Sigmoid colon (tissue), 7 donors: ENCODE results near the gene MRPL42. TPM values are rescaled to one million over a fixed set of nuclear protein-coding genes. Genes with fewer than 3 reads are reported as not detected.

ENCODE experiments used
- DNase-seq: peaks from one replicate; pipeline ENCODE4 v3.0.0-alpha.2; 2019
- H3K27ac ChIP-seq, 4 donors: fragments of 200-600 bp; sonication (generic); one replicate each; pipeline ENCODE4 v1.5.1; 2016 to 2019; ENCODE audit warnings: mild to moderate bottlenecking in 1 of 4
- H3K27me3 ChIP-seq, 3 donors: fragments of 200-600 bp; sonication (generic); one replicate each; pipeline ENCODE4 v1.5.1; 2019; ENCODE audit warnings: mild to moderate bottlenecking in 1 of 3
- H3K36me3 ChIP-seq, 4 donors: fragments of 200-600 bp; sonication (generic); one replicate each; pipeline ENCODE4 v1.5.1; 2016 to 2019
- H3K4me1 ChIP-seq, 4 donors: fragments of 200-600 bp; sonication (generic); one replicate each; pipeline ENCODE4 v1.5.1; 2017 to 2019
- H3K4me3 ChIP-seq, 4 donors: fragments of 200-600 bp; sonication (generic); one replicate each; pipeline ENCODE4 v1.5.1; 2017 to 2019; ENCODE audit warnings: mild to moderate bottlenecking in 2 of 4, moderate library complexity in 1 of 4
- H3K9me3 ChIP-seq, 4 donors: fragments of 200-600 bp in 3 of 4; sonication (generic) in 3 of 4; one replicate each; pipeline versions ENCODE4 v1.5.1 to v1.6.1; 2013 to 2019
- EP300 ChIP-seq, 4 donors: sonication (generic); formaldehyde crosslinking; IDR thresholded peaks; one replicate each; pipeline ENCODE4 v1.6.1; 2017; ENCODE audit warnings: antibody characterized with exemption in 4 of 4
- POLR2A ChIP-seq, 2 donors: fragments of 450-650 bp; IDR thresholded peaks; one replicate each; pipeline ENCODE4 v1.6.1; 2016; ENCODE audit warnings: antibody characterized with exemption in 2 of 2, mild to moderate bottlenecking in 2 of 2, moderate library complexity in 2 of 2
- POLR2AphosphoS5 ChIP-seq, 4 donors: sonication (generic); formaldehyde crosslinking; IDR thresholded peaks; one replicate each; pipeline ENCODE4 v1.6.1; 2017; ENCODE audit warnings: antibody characterized with exemption in 4 of 4
- WGBS, 2 donors: extraction: QIAGEN DNeasy Blood & Tissue Kit; methylation state at CpG; one replicate each; pipeline ENCODE4 v1.1.7; 2013; 5-methylcytosine and 5-hydroxymethylcytosine counted together
- intact Hi-C: fragments of 100-400 bp; cut with DNase I; formaldehyde crosslinking; loops from one replicate; pipeline ENCODE4 v1.15.1; 2023
- polyA plus RNA-seq, 3 donors: library from polyadenylated mRNA; stranded (reverse); fragments of 200-250 nt; gene quantifications; one replicate each; pipeline ENCODE4 v1.2.3, GENCODE V29; 2013
- total RNA-seq, 4 donors: library from RNA; depleted of rRNA; stranded (reverse); fragments of >200 nt; gene quantifications; one replicate each; pipeline ENCODE4 v1.1.0, GENCODE V29; 2016
- TF ChIP-seq, protein P1 (sequence below), 4 experiments: fragments of 450-650 bp in 3 of 4; fragments of 200-600 bp in 1 of 4; IDR thresholded peaks; one replicate each; pipeline ENCODE4 v1.5.1; 2016 to 2019; ENCODE audit warnings: antibody characterized with exemption in 4 of 4, mild to moderate bottlenecking in 3 of 4, moderate library complexity in 2 of 4
- donor health status: healthy with polysubstance abuse.
- donor health status: Bipolar disorder and iron deficiency.
- donor health status: healthy.

Gene MRPL42
- total RNA-seq (10 to 100 TPM; 37.9 to 51.9 (median 44.2) TPM), polyA plus RNA-seq (10 to 100 TPM; 43.9 to 79.5 (median 54.7) TPM)

DNA sequence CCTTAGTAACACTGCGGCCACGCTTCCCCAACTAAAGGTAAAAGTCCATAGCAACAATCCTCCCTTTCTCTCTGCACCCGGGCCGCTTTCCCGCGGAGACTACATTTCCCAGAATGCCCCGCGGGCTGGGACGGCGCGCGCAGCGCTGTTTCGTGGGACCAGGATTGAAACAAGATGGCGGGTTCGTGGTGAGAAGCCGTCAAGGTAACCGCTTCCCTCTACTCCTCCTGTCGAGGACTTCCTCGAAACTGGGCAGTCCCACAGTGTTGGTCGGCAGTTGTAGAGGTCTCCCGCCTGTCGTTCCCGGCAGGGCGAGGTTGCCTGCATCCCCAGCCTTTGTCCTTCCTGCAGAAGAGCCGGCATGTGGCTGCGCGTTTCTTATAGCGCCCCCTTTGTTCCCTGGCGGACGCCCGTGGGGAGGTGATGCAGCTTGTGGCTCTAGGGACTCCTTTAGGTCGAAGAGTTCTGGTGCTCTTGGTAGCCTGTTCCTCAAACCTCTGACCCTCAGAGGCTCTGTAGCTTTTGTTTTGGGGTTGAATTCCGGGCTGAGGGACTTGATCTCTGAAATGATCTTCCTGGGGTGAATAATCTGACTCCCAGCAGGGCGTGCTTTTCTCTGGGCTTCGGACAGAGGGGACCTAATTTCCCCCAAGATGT is at the start of gene MRPL42:
Gene MRPL42 (plus strand): TSS at position 164 of the 657 bp plus-strand sequence. CDS start 1,772 bp downstream, outside the sequence.
- peak; percentile 93 for DNase-seq
- 0% methylated on average over 36 of the region's 36 CpGs for WGBS, 2 donors
- Histone ChIP-seq H3K9me3 (no peaks in the 10 kb centered on the region), H3K27ac (peak within 1 kb of the TSS; percentile 81 to 90 (median 87)), H3K4me3 (peak within 1 kb of the TSS; percentile 55 to 74 (median 66)), H3K36me3 (peaks cover 0 to 25% (median 0%) of the 10 kb centered on the region in 4 donors), H3K27me3 (no peaks in the 10 kb centered on the region), H3K4me1 (peaks cover 0 to 24% (median 17%) of the 10 kb centered on the region in 4 donors)
- intact Hi-C loops: loop anchor here (1.0 kb wide), 1 partner anchor 25 kb away; no protein-coding TSS in a partner anchor
- peak; percentile 34 to 60 for TF ChIP-seq POLR2A (IDR thresholded peaks at IDR 0.05)
- no peak for TF ChIP-seq EP300 (IDR thresholded peaks at IDR 0.05)
- peak; percentile 72 to 89 (median 81) for TF ChIP-seq POLR2AphosphoS5 (IDR thresholded peaks at IDR 0.05)
- TF ChIP-seq, protein P1, sequence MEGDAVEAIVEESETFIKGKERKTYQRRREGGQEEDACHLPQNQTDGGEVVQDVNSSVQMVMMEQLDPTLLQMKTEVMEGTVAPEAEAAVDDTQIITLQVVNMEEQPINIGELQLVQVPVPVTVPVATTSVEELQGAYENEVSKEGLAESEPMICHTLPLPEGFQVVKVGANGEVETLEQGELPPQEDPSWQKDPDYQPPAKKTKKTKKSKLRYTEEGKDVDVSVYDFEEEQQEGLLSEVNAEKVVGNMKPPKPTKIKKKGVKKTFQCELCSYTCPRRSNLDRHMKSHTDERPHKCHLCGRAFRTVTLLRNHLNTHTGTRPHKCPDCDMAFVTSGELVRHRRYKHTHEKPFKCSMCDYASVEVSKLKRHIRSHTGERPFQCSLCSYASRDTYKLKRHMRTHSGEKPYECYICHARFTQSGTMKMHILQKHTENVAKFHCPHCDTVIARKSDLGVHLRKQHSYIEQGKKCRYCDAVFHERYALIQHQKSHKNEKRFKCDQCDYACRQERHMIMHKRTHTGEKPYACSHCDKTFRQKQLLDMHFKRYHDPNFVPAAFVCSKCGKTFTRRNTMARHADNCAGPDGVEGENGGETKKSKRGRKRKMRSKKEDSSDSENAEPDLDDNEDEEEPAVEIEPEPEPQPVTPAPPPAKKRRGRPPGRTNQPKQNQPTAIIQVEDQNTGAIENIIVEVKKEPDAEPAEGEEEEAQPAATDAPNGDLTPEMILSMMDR (IDR thresholded peaks at IDR 0.05): peak; percentile 51 to 75 (median 65)

DNA sequence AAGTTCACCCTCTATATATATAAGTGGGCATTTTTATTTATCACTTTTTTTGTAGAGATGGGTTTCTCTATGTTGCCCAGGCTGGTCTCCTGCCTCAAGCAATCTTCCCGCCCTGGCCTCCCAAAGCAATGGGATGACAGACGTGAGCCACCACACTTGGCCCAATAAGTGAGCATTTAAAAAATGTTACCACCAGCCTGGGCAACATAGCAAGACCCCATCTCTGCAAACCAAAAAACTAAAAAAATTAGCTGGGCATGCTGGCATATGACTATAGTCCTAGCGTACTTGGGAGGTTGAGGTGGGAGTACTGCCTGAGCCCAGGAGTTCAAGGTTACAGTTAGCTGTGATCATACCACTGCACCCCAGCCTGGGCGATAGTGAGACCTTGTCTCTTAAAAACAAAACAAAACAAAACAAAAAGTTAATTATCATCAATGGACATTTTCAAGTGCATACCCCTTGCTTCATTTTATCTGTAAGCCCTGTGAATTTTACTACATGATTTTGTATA is 49.3 kb upstream of the MRPL42 start:
- no peak for TF ChIP-seq EP300 (IDR thresholded peaks at IDR 0.05)
- no peak for TF ChIP-seq POLR2A (IDR thresholded peaks at IDR 0.05)
- no peak for TF ChIP-seq POLR2AphosphoS5 (IDR thresholded peaks at IDR 0.05)
- TF ChIP-seq, protein P1 (IDR thresholded peaks at IDR 0.05): no peak
- Histone ChIP-seq H3K27ac (no peak overlapping the region), H3K9me3 (no peaks in the 10 kb centered on the region), H3K27me3 (no peaks in the 10 kb centered on the region), H3K36me3 (no peaks in the 10 kb centered on the region), H3K4me1 (peaks cover 0 to 55% (median 28%) of the 10 kb centered on the region in 4 donors), H3K4me3 (no peak overlapping the region)
- 95 to 97% methylated on average over 4 of the region's 4 CpGs for WGBS, 2 donors
- DNase-seq: no peak
- intact Hi-C loops: no loop called here

DNA sequence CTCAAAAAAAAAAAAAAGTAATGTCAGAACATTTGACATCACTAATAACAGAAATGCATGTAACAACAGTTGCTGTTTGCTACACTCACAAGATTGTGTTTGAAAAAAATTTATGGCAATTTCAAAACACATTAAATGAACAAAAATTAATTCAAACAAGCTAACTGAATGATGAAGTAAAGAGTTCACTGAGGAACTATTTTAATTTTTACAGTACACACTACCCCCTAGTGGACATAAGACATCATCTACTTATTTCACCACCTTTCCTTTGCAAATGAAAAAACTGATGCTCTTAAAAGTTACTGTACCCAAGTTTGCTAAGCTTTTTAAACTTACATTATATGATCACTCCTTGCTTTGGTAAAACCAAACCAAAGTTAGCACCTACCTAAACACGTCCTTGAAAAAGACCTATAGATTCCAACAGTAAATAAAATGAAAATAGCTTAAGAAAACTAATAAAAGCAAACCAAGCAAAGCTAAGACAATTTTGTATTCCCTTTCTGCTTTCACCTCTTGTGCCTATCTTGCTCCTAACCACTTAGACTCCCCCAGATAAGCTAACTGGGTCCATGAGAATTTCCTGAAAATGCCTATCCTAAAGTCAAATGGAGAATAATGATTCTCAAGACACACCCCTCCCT is 47.8 kb upstream of the MRPL42 start:
- H3K36me3 ChIP-seq: no peaks in the 10 kb centered on the region
- H3K27ac ChIP-seq: no peak overlapping the region
- intact Hi-C loops: loop anchor here (1.0 kb wide), 1 partner anchor 432 kb away; no protein-coding TSS in a partner anchor
- WGBS, 2 donors: 17 to 33% methylated on average over 1 of the region's 1 CpG
- no peak for TF ChIP-seq POLR2A (IDR thresholded peaks at IDR 0.05)
- TF ChIP-seq, protein P1 (IDR thresholded peaks at IDR 0.05): peak; percentile 41 to 65 (median 54)
- no peak for DNase-seq
- no peak overlapping the region for H3K4me3 ChIP-seq
- H3K9me3 ChIP-seq: no peaks in the 10 kb centered on the region
- peaks cover 0 to 69% (median 37%) of the 10 kb centered on the region in 4 donors for H3K4me1 ChIP-seq
- no peaks in the 10 kb centered on the region for H3K27me3 ChIP-seq

DNA sequence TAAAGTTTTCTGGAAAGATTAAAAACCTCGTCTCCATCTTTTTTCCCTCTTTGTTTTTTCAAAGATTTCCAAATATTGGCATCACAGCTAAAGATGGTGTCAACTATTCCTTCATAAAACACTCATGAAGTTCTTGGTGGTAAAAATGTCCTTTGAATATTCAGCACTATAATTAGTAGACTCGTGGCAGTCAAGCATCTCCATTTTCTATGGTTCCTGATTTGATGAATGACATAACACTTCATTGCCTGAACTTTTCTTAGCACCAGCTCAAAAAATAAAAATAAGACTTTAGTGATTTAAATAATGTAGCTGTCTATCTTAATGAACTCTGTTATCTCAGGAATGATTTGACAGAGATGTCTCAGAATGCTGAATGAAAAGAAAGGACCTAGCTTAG is 45.3 kb upstream of the MRPL42 start:
- Histone ChIP-seq H3K27me3 (no peaks in the 10 kb centered on the region), H3K36me3 (no peaks in the 10 kb centered on the region), H3K27ac (no peak overlapping the region), H3K4me3 (no peak overlapping the region), H3K9me3 (no peaks in the 10 kb centered on the region), H3K4me1 (peaks cover 0 to 76% (median 45%) of the 10 kb centered on the region in 4 donors)
- WGBS, 2 donors: 63 to 71% methylated on average over 2 of the region's 2 CpGs
- DNase-seq: no peak
- TF ChIP-seq EP300 (IDR thresholded peaks at IDR 0.05) (no peak), POLR2AphosphoS5 (IDR thresholded peaks at IDR 0.05) (no peak)
- intact Hi-C loops: no loop called here
